ENCODE data around the gene ITPK1. TPM values are rescaled to one million over a fixed set of nuclear protein-coding genes. Genes with fewer than 3 reads are reported as not detected.

The ITPK1 gene
- polyA plus RNA-seq, 1 of the 3 experiments (the other 2 are of a cell fraction) = 23.2 TPM

DNA sequence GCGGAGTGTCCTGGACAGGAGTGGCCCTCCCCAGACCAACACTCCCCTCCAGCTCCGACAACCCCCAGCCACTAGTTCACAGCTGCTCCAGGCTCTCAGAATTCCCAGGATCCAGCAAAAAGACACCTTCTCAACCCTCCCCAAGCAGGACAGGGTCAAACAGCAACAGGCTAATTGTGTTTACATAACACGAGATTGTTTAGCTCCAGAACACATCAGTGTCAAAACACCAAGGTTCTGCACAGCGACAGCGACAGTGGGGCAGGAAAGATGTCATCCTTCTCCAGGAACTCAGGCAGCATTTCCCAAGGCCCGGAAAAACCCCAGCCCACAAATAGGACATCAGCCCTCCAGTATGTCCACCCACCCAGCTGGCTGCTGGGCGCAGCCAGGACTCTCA lies 16.5 kb downstream of the ITPK1 start:
- H3K9me2 ChIP-seq = no peaks in the 10 kb centered on the region
- POLR2A ChIA-PET = no interaction called here
- H3K4me1 ChIP-seq (ENCODE audit: control insufficient read depth in 1 of 2, insufficient read depth in 2 of 2, low read depth in 1 of 2, low read length in 1 of 2) = peaks cover 0 to 48% of the 10 kb centered on the region in 2 experiments; a peak in 1 of 4 replicates
- H3K9me3 ChIP-seq = no peaks in the 10 kb centered on the region
- H4K20me1 ChIP-seq (ENCODE audit: insufficient read depth) = 0 out of 2 replicates have a peak, but pooled peaks cover 4% of the 10 kb centered on the region
- H2AFZ ChIP-seq (ENCODE audit: low read depth) = no peak overlapping the region
- no peaks in the 10 kb centered on the region; the same call in 1 of the 2 replicates for H3K79me2 ChIP-seq (ENCODE audit: insufficient read depth)
- no peak overlapping the region for H3K4me2 ChIP-seq
- H3K27ac ChIP-seq (ENCODE audit: low read depth in 2 of 2, low read length in 1 of 2) = no peak overlapping the region; a peak in 1 of 4 replicates
- no peaks in the 10 kb centered on the region for H3K36me3 ChIP-seq (replicated peaks in 1 of 2; ENCODE audit: control insufficient read depth in 1 of 2, insufficient read depth in 2 of 2, low read length in 1 of 2)
- H3K4me3 ChIP-seq (ENCODE audit: low read depth in 2 of 2, low read length in 1 of 2) = no peak overlapping the region
- no peaks in the 10 kb centered on the region for H3F3A ChIP-seq (replicated peaks; ENCODE audit: insufficient read depth)
- TF ChIP-seq YY1 (IDR thresholded peaks at IDR 0.05; ENCODE audit: low read depth) (no peak), NFIC (IDR thresholded peaks at IDR 0.05; ENCODE audit: borderline replicate concordance) (no peak), CHD2 (IDR thresholded peaks at IDR 0.05; ENCODE audit: low read length, partially characterized antibody) (no peak), TCF12 (IDR thresholded peaks at IDR 0.05) (no peak), GABPA (IDR thresholded peaks at IDR 0.05; ENCODE audit: low read depth) (no peak), FOXJ3 (CRISPR knock-in tag; IDR thresholded peaks at IDR 0.05) (no peak), TEAD4 (IDR thresholded peaks at IDR 0.05; ENCODE audit: borderline replicate concordance, insufficient read depth) (no peak), POLR2AphosphoS5 (IDR thresholded peaks at IDR 0.05; ENCODE audit: low read depth, low read length) (no peak), RFX5 (IDR thresholded peaks at IDR 0.05; ENCODE audit: low read length) (no peak), RCOR1 (IDR thresholded peaks at IDR 0.05; ENCODE audit: low read length) (no peak), MEF2A (IDR thresholded peaks at IDR 0.05; ENCODE audit: borderline replicate concordance, low read depth) (no peak), EZH2phosphoT487 (IDR thresholded peaks at IDR 0.05; ENCODE audit: borderline replicate concordance, low read depth) (no peak)
- CTCF ChIA-PET = interaction anchor here (1.4 to 13.1 kb wide), 2 partner anchors 13 to 23 kb away, joined by 3 to 135 read pairs; no protein-coding TSS in a partner anchor
- H3K9ac ChIP-seq = no peak overlapping the region
- DNase-seq = no peak
- no peaks in the 10 kb centered on the region for H3K27me3 ChIP-seq (ENCODE audit: insufficient read depth)
- WGBS (ENCODE audit: low lambda C conversion rate) = 75% methylated on average over 4 of the region's 7 CpGs

DNA sequence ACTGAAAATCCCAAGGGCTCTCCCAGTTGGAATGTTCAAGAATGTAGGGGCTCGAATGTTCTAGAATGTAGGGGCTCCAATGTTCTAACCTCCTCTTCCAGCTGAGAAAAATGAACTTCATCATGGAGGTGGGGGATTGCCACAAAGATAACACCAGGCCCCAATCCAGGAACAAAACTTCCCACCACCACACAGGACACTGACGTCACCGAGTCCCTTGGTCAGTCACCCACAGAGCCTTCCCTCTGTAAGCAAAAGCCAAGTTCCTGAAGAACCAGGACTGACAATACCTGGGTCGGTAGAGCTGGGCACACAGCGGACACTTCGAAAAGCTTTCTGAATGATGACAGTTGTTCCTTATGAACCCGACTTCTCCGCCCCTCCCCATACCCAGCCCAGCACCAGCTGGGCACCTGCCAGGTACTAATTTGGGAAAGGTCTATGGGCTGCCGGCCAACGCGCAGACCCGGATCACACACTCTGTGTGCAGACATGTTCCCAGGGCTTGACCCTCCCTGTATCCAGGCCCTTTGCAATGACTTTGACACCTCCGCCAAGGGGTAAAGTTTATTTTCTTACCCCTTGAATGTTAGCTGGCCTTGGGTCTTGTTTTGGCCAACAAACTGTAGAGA lies 18.9 kb downstream of the ITPK1 start:
- no peaks in the 10 kb centered on the region for H3K36me3 ChIP-seq (replicated peaks in 1 of 2; ENCODE audit: control insufficient read depth in 1 of 2, insufficient read depth in 2 of 2, low read length in 1 of 2)
- H3K27ac ChIP-seq (ENCODE audit: low read depth in 2 of 2, low read length in 1 of 2) = peak overlapping the region in 1 of 2 experiments; percentile 48; a peak in 1 of 4 replicates
- H3K9me2 ChIP-seq = no peaks in the 10 kb centered on the region
- no peak overlapping the region for H2AFZ ChIP-seq (ENCODE audit: low read depth)
- no peaks in the 10 kb centered on the region for H3K9me3 ChIP-seq
- no peaks in the 10 kb centered on the region for H3F3A ChIP-seq (replicated peaks; ENCODE audit: insufficient read depth)
- H4K20me1 ChIP-seq (ENCODE audit: insufficient read depth) = 0 out of 2 replicates have a peak, but pooled peaks cover 7% of the 10 kb centered on the region
- WGBS (ENCODE audit: low lambda C conversion rate) = 90% methylated on average over 12 of the region's 13 CpGs
- H3K4me1 ChIP-seq (ENCODE audit: control insufficient read depth in 1 of 2, insufficient read depth in 2 of 2, low read depth in 1 of 2, low read length in 1 of 2) = peaks cover 0 to 72% of the 10 kb centered on the region in 2 experiments; a peak in 1 of 4 replicates
- no peak for DNase-seq
- H3K4me2 ChIP-seq = no peak overlapping the region
- no peak overlapping the region for H3K4me3 ChIP-seq (ENCODE audit: low read depth in 2 of 2, low read length in 1 of 2)
- H3K79me2 ChIP-seq (ENCODE audit: insufficient read depth) = no peaks in the 10 kb centered on the region; the same call in 1 of the 2 replicates
- ChIA-PET CTCF (interaction anchor here (1.2 to 13.1 kb wide), 6 partner anchors 9 to 64 kb away, joined by 3 to 135 read pairs (median 4); no protein-coding TSS in a partner anchor), POLR2A (no interaction called here)
- H3K27me3 ChIP-seq (ENCODE audit: insufficient read depth) = no peaks in the 10 kb centered on the region
- TF ChIP-seq, protein P1, sequence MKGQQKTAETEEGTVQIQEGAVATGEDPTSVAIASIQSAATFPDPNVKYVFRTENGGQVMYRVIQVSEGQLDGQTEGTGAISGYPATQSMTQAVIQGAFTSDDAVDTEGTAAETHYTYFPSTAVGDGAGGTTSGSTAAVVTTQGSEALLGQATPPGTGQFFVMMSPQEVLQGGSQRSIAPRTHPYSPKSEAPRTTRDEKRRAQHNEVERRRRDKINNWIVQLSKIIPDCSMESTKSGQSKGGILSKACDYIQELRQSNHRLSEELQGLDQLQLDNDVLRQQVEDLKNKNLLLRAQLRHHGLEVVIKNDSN (IDR thresholded peaks at IDR 0.05; ENCODE audit: borderline replicate concordance, low read depth) = no peak
- TF ChIP-seq MEF2A (IDR thresholded peaks at IDR 0.05; ENCODE audit: borderline replicate concordance, low read depth) (no peak), MXI1 (IDR thresholded peaks at IDR 0.05; ENCODE audit: low read depth, low read length) (no peak), JUND (IDR thresholded peaks at IDR 0.05) (no peak), TEAD4 (IDR thresholded peaks at IDR 0.05; ENCODE audit: borderline replicate concordance, insufficient read depth) (no peak), GABPA (IDR thresholded peaks at IDR 0.05; ENCODE audit: low read depth) (no peak), TCF12 (IDR thresholded peaks at IDR 0.05) (no peak), SIN3A (IDR thresholded peaks at IDR 0.05; ENCODE audit: borderline replicate concordance, low read depth, low read length) (no peak), FOXJ3 (CRISPR knock-in tag; IDR thresholded peaks at IDR 0.05) (no peak), NFIC (IDR thresholded peaks at IDR 0.05; ENCODE audit: borderline replicate concordance) (no peak), RCOR1 (IDR thresholded peaks at IDR 0.05; ENCODE audit: low read length) (no peak), EZH2phosphoT487 (IDR thresholded peaks at IDR 0.05; ENCODE audit: borderline replicate concordance, low read depth) (no peak), EP300 (IDR thresholded peaks at IDR 0.05; ENCODE audit: borderline replicate concordance in 1 of 2, low read depth in 1 of 2, low read length in 1 of 2) (no peak), TAF1 (IDR thresholded peaks at IDR 0.05; ENCODE audit: borderline replicate concordance, low read depth, low read length) (no peak)
- TF ChIP-seq, protein P2, sequence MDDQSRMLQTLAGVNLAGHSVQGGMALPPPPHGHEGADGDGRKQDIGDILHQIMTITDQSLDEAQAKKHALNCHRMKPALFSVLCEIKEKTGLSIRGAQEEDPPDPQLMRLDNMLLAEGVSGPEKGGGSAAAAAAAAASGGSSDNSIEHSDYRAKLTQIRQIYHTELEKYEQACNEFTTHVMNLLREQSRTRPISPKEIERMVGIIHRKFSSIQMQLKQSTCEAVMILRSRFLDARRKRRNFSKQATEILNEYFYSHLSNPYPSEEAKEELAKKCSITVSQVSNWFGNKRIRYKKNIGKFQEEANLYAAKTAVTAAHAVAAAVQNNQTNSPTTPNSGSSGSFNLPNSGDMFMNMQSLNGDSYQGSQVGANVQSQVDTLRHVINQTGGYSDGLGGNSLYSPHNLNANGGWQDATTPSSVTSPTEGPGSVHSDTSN (IDR thresholded peaks at IDR 0.05) = no peak
- TF ChIP-seq, protein P3, sequence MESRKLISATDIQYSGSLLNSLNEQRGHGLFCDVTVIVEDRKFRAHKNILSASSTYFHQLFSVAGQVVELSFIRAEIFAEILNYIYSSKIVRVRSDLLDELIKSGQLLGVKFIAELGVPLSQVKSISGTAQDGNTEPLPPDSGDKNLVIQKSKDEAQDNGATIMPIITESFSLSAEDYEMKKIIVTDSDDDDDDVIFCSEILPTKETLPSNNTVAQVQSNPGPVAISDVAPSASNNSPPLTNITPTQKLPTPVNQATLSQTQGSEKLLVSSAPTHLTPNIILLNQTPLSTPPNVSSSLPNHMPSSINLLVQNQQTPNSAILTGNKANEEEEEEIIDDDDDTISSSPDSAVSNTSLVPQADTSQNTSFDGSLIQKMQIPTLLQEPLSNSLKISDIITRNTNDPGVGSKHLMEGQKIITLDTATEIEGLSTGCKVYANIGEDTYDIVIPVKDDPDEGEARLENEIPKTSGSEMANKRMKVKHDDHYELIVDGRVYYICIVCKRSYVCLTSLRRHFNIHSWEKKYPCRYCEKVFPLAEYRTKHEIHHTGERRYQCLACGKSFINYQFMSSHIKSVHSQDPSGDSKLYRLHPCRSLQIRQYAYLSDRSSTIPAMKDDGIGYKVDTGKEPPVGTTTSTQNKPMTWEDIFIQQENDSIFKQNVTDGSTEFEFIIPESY (IDR thresholded peaks at IDR 0.05; ENCODE audit: borderline replicate concordance, low read depth) = no peak
- no peak overlapping the region for H3K9ac ChIP-seq

Measured in SK-N-SH (cell line).